Rectal smooth muscle tissue (tissue), 1 donor: ENCODE measurements around the gene KRT8.
A peak's percentile ranks its signal among the peaks of the same experiment; 100 is the strongest.
"Not testable (repeated sequence)": the region's sequence is repeated elsewhere in the genome, so short reads cannot be mapped to it uniquely, and the experiment has no call there.

Experiments used
- H3K27ac ChIP-seq: one replicate; pipeline ENCODE4 v1.7.0; 2013; ENCODE audit warnings: low read depth, low read length, inconsistent platforms
- H3K27me3 ChIP-seq: one replicate; pipeline ENCODE4 v1.7.0; 2013; ENCODE audit warnings: low read length; ENCODE audit not compliant: control insufficient read depth, insufficient read depth
- H3K36me3 ChIP-seq: one replicate; pipeline ENCODE4 v1.7.0; 2013; ENCODE audit warnings: low read length; ENCODE audit not compliant: control insufficient read depth, insufficient read depth
- H3K4me1 ChIP-seq: one replicate; pipeline ENCODE4 v1.7.0; 2013; ENCODE audit warnings: low read length; ENCODE audit not compliant: control insufficient read depth, insufficient read depth
- H3K4me3 ChIP-seq: one replicate; pipeline ENCODE4 v1.7.0; 2013; ENCODE audit warnings: low read length
- H3K9ac ChIP-seq: one replicate; pipeline ENCODE4 v1.7.0; 2013; ENCODE audit warnings: low read length

The KRT8 gene

DNA sequence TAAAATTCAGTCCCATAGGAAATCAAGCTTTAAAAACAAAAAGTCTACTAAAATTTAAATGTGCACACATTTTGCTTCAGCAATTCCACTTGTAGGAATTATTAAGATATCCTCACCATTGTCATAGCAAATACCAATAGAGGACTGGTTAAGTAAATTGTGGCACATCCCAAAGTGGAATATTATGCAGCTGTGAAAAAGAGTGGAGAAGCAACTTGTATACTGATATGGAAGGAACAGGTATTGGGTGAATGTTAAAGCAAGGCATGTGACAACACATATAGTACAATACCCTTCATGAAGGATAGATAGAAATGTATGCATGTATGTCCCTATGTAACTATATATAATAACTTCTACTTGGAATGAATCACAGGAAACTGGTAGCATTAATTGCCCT, 11.9 kb downstream of the KRT8 start:
- H3K4me3 ChIP-seq = no peak overlapping the region
- H3K36me3 ChIP-seq = no peaks in the 10 kb centered on the region
- H3K27me3 ChIP-seq = no peaks in the 10 kb centered on the region
- no peaks in the 10 kb centered on the region for H3K4me1 ChIP-seq
- H3K9ac ChIP-seq = no peak overlapping the region
- no peak overlapping the region for H3K27ac ChIP-seq

- H3K36me3 ChIP-seq = no peaks in the 10 kb centered on the region
- H3K27ac ChIP-seq = no peak overlapping the region
- no peak overlapping the region for H3K9ac ChIP-seq
- no peaks in the 10 kb centered on the region for H3K27me3 ChIP-seq
- H3K4me1 ChIP-seq = no peaks in the 10 kb centered on the region
- no peak overlapping the region for H3K4me3 ChIP-seq
Measured at GRCh38 chr12:52892207-52892852, 12.5 kb downstream of the KRT8 start.

- Histone ChIP-seq H3K27me3 (no peaks in the 10 kb centered on the region), H3K27ac (no peak overlapping the region), H3K36me3 (no peaks in the 10 kb centered on the region), H3K9ac (no peak overlapping the region), H3K4me1 (no peaks in the 10 kb centered on the region), H3K4me3 (no peak overlapping the region)
Measured at GRCh38 chr12:52891044-52891443, 13.8 kb downstream of the KRT8 start.

- Histone ChIP-seq H3K27me3 (no peaks in the 10 kb centered on the region), H3K36me3 (no peaks in the 10 kb centered on the region), H3K4me3 (no peak overlapping the region)
Measured at GRCh38 chr12:52890417-52890816, 14.5 kb downstream of the KRT8 start.

GRCh38 chr12:52884526-52885293, 20.2 kb downstream of the KRT8 start:
- Histone ChIP-seq H3K4me1 (no peaks in the 10 kb centered on the region), H3K27ac (no peak overlapping the region), H3K4me3 (no peak overlapping the region), H3K27me3 (no peaks in the 10 kb centered on the region), H3K36me3 (no peaks in the 10 kb centered on the region), H3K9ac (no peak overlapping the region)

More at GRCh38 chr12:52890417-52890816, 14.5 kb downstream of the KRT8 start:
- H3K4me1 ChIP-seq = no peaks in the 10 kb centered on the region
- no peak overlapping the region for H3K9ac ChIP-seq
- no peak overlapping the region for H3K27ac ChIP-seq

DNA sequence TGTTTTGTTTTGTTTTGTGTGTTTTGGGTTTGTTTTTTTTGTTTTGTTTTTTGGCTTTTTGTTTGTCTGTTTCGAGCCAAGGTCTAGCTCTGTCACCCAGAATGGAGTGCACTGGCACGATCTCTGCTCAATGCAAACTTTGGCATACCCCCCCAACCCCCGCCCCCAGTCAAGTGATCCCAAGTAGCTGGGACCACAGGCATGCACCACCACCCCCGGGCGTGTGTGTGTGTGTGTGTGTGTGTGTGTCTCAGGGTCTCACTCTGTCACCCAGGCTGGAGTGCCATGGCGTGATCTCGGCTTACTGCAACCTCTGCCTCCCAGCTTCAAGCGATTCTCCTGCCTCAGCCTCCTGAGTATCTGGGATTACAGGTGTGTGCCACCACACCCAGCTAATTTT, 24.4 kb downstream of the KRT8 start:
- H3K36me3 ChIP-seq, H3K9ac ChIP-seq, H3K27me3 ChIP-seq, H3K4me1 ChIP-seq, H3K4me3 ChIP-seq, H3K27ac ChIP-seq: not testable (repeated sequence)

GRCh38 chr12:52879394-52880351, 25.2 kb downstream of the KRT8 start:
- peak overlapping the region; percentile 54 for H3K4me3 ChIP-seq
- H3K27ac ChIP-seq = no peak overlapping the region
- no peaks in the 10 kb centered on the region for H3K36me3 ChIP-seq
- no peak overlapping the region for H3K9ac ChIP-seq
- H3K27me3 ChIP-seq = no peaks in the 10 kb centered on the region
- H3K4me1 ChIP-seq = peaks cover 6% of the 10 kb centered on the region

DNA sequence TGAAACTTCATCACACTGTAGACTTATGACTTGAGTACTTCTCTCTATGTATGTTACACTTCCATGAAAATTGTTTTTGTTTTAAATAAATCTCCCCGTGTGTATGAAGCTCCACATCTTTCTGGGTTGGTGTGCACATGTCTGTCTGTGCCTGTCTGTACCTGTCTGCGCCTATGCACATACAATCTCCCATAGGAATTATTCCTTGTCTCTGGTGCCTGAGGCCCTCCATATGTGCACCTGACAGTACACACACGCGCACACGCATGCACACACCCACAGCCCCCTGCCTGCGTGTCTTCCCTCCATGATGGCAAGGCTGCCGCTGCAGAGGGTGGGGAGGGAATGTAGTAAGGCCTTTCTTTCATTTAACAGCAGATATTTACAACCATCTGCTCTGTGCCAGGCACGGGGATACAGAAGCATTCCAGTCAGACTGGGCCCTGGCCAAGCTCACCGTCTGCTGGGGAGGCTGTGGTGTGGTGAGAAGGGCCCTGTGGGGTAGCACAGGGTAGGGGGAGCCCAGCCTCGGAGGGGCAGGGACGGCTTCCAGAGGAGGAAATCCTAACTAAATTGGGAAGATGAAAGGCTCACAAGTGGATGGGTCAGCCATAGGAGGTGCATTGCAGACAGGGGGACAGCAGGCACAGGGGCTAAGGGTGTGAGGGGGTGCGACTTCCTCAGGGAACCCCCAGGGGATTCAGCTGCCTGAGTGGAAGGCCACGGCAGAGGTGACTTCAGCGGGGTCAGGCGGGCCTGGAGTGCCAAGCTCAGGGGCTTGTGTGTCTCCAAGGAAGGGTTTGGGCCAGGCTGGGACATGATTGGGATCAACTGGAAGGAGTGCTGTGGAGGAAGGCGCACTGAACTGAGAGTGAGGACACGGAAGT, 26.1 kb downstream of the KRT8 start:
- H3K9ac ChIP-seq = no peak overlapping the region
- no peaks in the 10 kb centered on the region for H3K27me3 ChIP-seq
- no peaks in the 10 kb centered on the region for H3K36me3 ChIP-seq
- H3K4me1 ChIP-seq = peaks cover 6% of the 10 kb centered on the region
- H3K4me3 ChIP-seq = peak overlapping the region; percentile 40
- H3K27ac ChIP-seq = no peak overlapping the region

- no peaks in the 10 kb centered on the region for H3K27me3 ChIP-seq
- H3K36me3 ChIP-seq = no peaks in the 10 kb centered on the region
- no peak overlapping the region for H3K4me3 ChIP-seq
- peaks cover 9% of the 10 kb centered on the region for H3K4me1 ChIP-seq
- H3K27ac ChIP-seq = no peak overlapping the region
- no peak overlapping the region for H3K9ac ChIP-seq
Measured at GRCh38 chr12:52877242-52877641, 27.6 kb downstream of the KRT8 start.

- Histone ChIP-seq H3K27me3 (no peaks in the 10 kb centered on the region), H3K27ac (no peak overlapping the region)
Measured at GRCh38 chr12:52876372-52876771, 28.5 kb downstream of the KRT8 start.

GRCh38 chr12:52874573-52875435, 30.1 kb downstream of the KRT8 start:
- no peaks in the 10 kb centered on the region for H3K27me3 ChIP-seq
- H3K9ac ChIP-seq = no peak overlapping the region
- H3K36me3 ChIP-seq = no peaks in the 10 kb centered on the region
- peaks cover 9% of the 10 kb centered on the region for H3K4me1 ChIP-seq
- peak overlapping the region; percentile 41 for H3K27ac ChIP-seq
- peak overlapping the region; percentile 45 for H3K4me3 ChIP-seq

More at GRCh38 chr12:52876372-52876771, 28.5 kb downstream of the KRT8 start:
- Histone ChIP-seq H3K4me3 (no peak overlapping the region), H3K9ac (no peak overlapping the region), H3K4me1 (peaks cover 9% of the 10 kb centered on the region), H3K36me3 (no peaks in the 10 kb centered on the region)
